Right atrium auricular region (tissue), 2 donors: Measurements from ENCODE around the gene OLFML1. TPM values are rescaled to one million over a fixed set of nuclear protein-coding genes. Genes with fewer than 3 reads are reported as not detected.

Source experiments
- DNase-seq: peaks from one replicate; pipeline ENCODE4 v3.0.0-alpha.2; 2019; ENCODE audit warnings: low spot score
- H3K27ac ChIP-seq, 2 donors: fragments of 200-600 bp; sonication (generic); 1 replicate in 1 of 2; 2 replicates in 1 of 2; pipeline ENCODE4 v1.5.1; 2016 to 2019
- H3K27me3 ChIP-seq, 2 donors: fragments of 200-600 bp; sonication (generic); one replicate each; pipeline versions ENCODE4 v1.5.1 to v1.6.0; 2017 to 2019
- H3K36me3 ChIP-seq: fragments of 200-600 bp; sonication (generic); one replicate; pipeline ENCODE4 v1.5.1; 2016
- H3K4me1 ChIP-seq, 2 donors: fragments of 200-600 bp; sonication (generic); one replicate each; pipeline versions ENCODE4 v1.5.1 to v1.6.0; 2017 to 2019
- H3K4me3 ChIP-seq, 2 donors: fragments of 200-600 bp; sonication (generic); 1 replicate in 1 of 2; 2 replicates in 1 of 2; pipeline ENCODE4 v1.5.1; 2017 to 2019; ENCODE audit warnings: mild to moderate bottlenecking in 1 of 2, moderate library complexity in 1 of 2
- H3K9me3 ChIP-seq, 2 donors: fragments of 200-600 bp; sonication (generic); one replicate each; pipeline ENCODE4 v1.5.1; 2019
- CTCF ChIP-seq, 2 donors: fragments of 200-600 bp; sonication (generic); IDR thresholded peaks; one replicate each; pipeline ENCODE4 v1.5.1; 2019; ENCODE audit warnings: antibody characterized with exemption in 2 of 2
- total RNA-seq, 2 donors: library from RNA; depleted of rRNA; stranded (reverse); fragments of >200 nt; gene quantifications; one replicate each; pipeline ENCODE4 v1.1.0, GENCODE V29; 2016

The OLFML1 gene
- total RNA-seq, 2 donors from 2014 or later, result 4.6 to 7.7 TPM

GRCh38 chr11:7462706-7463105, 22.6 kb upstream of the OLFML1 start:
- Histone ChIP-seq H3K27me3 (no peaks in the 10 kb centered on the region), H3K27ac (no peak overlapping the region), H3K9me3 (no peaks in the 10 kb centered on the region), H3K36me3 (no peaks in the 10 kb centered on the region), H3K4me1 (no peaks in the 10 kb centered on the region), H3K4me3 (no peak overlapping the region)
- TF ChIP-seq CTCF (IDR thresholded peaks at IDR 0.05), result no peak
- DNase-seq, result no peak

- H3K4me1 ChIP-seq, result no peaks in the 10 kb centered on the region
- no peaks in the 10 kb centered on the region for H3K36me3 ChIP-seq
- no peaks in the 10 kb centered on the region for H3K9me3 ChIP-seq
- no peak for DNase-seq
- H3K27me3 ChIP-seq, result no peaks in the 10 kb centered on the region
- no peak overlapping the region for H3K27ac ChIP-seq
- TF ChIP-seq CTCF (IDR thresholded peaks at IDR 0.05), result no peak
- no peak overlapping the region for H3K4me3 ChIP-seq
Measured at GRCh38 chr11:7467652-7468051, 17.7 kb upstream of the OLFML1 start.

DNA sequence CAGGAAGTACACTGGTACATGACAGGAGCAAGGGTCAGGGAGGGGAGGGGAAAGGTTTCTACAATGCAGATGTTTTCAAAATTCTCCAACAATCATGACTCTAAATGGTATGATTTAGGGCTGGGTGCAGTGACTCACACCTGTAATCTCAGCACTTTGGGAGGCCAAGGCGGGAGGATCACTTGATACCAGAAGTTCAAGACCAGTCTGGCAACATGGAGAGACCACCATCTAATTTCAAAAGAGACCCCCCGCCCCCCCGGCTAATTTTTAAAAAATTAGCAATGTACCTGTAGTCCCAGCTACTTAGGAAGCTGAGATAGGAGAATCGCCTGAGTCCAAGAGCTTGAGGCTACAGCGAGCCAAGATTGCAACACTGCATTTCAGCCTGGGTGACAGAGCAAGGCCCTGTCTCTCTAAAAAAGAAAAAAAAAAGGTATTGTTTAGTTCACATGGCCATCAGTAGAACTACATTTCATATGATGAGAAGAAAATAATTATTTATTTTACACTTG, 15.9 kb upstream of the OLFML1 start:
- no peak overlapping the region for H3K27ac ChIP-seq
- DNase-seq, result no peak

GRCh38 chr11:7471071-7471470, 14.2 kb upstream of the OLFML1 start:
- Histone ChIP-seq H3K4me3 (no peak overlapping the region), H3K36me3 (no peaks in the 10 kb centered on the region), H3K4me1 (no peaks in the 10 kb centered on the region), H3K27ac (no peak overlapping the region), H3K27me3 (no peaks in the 10 kb centered on the region), H3K9me3 (no peaks in the 10 kb centered on the region)
- TF ChIP-seq CTCF (IDR thresholded peaks at IDR 0.05), result no peak
- no peak for DNase-seq

More for the DNA sequence above, 15.9 kb upstream of the OLFML1 start:
- no peak overlapping the region for H3K4me3 ChIP-seq
- TF ChIP-seq CTCF (IDR thresholded peaks at IDR 0.05), result no peak
- no peaks in the 10 kb centered on the region for H3K4me1 ChIP-seq
- no peaks in the 10 kb centered on the region for H3K27me3 ChIP-seq
- H3K9me3 ChIP-seq, result no peaks in the 10 kb centered on the region
- H3K36me3 ChIP-seq, result no peaks in the 10 kb centered on the region

DNA sequence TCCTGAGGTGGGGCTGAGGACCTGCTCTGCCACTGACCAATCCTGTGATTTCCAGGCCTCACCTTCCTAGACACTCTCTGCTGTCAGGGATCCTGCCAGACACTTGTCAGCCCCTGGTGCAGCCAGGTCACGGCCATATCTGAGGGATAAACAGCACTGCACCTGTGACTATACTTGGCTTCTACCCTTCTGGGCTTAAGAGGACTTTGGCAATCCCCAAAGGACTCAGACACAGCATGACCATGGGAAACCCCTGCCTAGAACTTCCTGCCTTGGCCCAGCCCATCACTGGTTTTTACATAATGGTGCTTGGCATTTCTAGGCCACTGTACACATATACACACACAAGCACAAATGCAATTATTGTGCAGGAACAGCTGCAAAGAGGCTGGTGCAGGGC, 11.6 kb upstream of the OLFML1 start:
- no peaks in the 10 kb centered on the region for H3K36me3 ChIP-seq
- DNase-seq, result no peak
- no peaks in the 10 kb centered on the region for H3K4me1 ChIP-seq
- TF ChIP-seq CTCF (IDR thresholded peaks at IDR 0.05), result no peak
- H3K9me3 ChIP-seq, result no peaks in the 10 kb centered on the region
- no peak overlapping the region for H3K4me3 ChIP-seq
- H3K27ac ChIP-seq, result no peak overlapping the region
- H3K27me3 ChIP-seq, result no peaks in the 10 kb centered on the region

DNA sequence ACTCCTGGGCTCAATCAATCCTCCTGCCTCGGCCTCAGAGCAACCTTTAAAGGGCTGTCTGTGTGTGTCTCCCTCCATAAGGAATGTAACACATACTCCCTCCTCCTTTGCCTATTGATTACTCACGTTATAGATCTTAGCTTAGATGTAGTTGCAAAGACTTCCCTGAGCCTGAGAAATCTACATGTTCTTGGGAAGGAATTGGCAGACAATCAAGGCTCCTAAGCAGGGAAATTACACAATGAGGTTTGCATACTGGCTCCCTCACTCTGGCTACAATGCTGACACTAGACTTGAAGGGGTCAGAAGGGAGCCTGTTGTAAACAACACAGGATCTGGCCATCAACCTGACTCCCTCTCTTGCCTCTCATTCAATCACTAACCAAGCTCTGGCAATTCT, 5.2 kb upstream of the OLFML1 start:
- Histone ChIP-seq H3K27me3 (no peaks in the 10 kb centered on the region), H3K27ac (no peak overlapping the region), H3K4me3 (no peak overlapping the region), H3K4me1 (no peaks in the 10 kb centered on the region), H3K9me3 (no peaks in the 10 kb centered on the region), H3K36me3 (no peaks in the 10 kb centered on the region)
- TF ChIP-seq CTCF (IDR thresholded peaks at IDR 0.05), result no peak
- DNase-seq, result no peak
